ENCODE results near the gene ARHGEF11. TPM values are rescaled to one million over a fixed set of nuclear protein-coding genes. Genes with fewer than 3 reads are reported as not detected.

The ARHGEF11 gene
- total RNA-seq, 1 experiment from 2014 or later, result 22.4 TPM

- no peak for DNase-seq (ENCODE audit: low read depth)
Measured at GRCh38 chr1:156949127-156949526, 96.4 kb downstream of the ARHGEF11 start.

- DNase-seq (ENCODE audit: low read depth), result no peak
Measured at GRCh38 chr1:156948708-156949107, 96.8 kb downstream of the ARHGEF11 start.

- no peak for DNase-seq (ENCODE audit: low read depth)
Measured at GRCh38 chr1:156947818-156948525, 97.6 kb downstream of the ARHGEF11 start.

GRCh38 chr1:156947127-156947526 is 98.4 kb downstream of the ARHGEF11 start:
- DNase-seq (ENCODE audit: low read depth), result no peak

- DNase-seq (ENCODE audit: low read depth), result no peak
Measured at GRCh38 chr1:156945881-156946661, 99.5 kb downstream of the ARHGEF11 start.

- DNase-seq (ENCODE audit: low read depth), result no peak
Measured at GRCh38 chr1:156944848-156945247, 100.7 kb downstream of the ARHGEF11 start.

GRCh38 chr1:156944268-156944667 is 101.3 kb downstream of the ARHGEF11 start:
- no peak for DNase-seq (ENCODE audit: low read depth)

- no peak for DNase-seq (ENCODE audit: low read depth)
Measured at GRCh38 chr1:156943756-156944155, 101.8 kb downstream of the ARHGEF11 start.

GRCh38 chr1:156942576-156942975 is 103.0 kb downstream of the ARHGEF11 start:
- DNase-seq (ENCODE audit: low read depth), result no peak

- no peak for DNase-seq (ENCODE audit: low read depth)
Measured at GRCh38 chr1:156942176-156942575, 103.4 kb downstream of the ARHGEF11 start.

- DNase-seq (ENCODE audit: low read depth), result no peak
Measured at GRCh38 chr1:156941675-156942074, 103.9 kb downstream of the ARHGEF11 start.

- no peak for DNase-seq (ENCODE audit: low read depth)
Measured at GRCh38 chr1:156939786-156940334, 105.7 kb downstream of the ARHGEF11 start.

GRCh38 chr1:156938813-156939212 is 106.7 kb downstream of the ARHGEF11 start:
- DNase-seq (ENCODE audit: low read depth), result no peak

- no peak for DNase-seq (ENCODE audit: low read depth)
Measured at GRCh38 chr1:156937883-156938282, 107.7 kb downstream of the ARHGEF11 start.

GRCh38 chr1:156936721-156937220 is 108.8 kb downstream of the ARHGEF11 start:
- no peak for DNase-seq (ENCODE audit: low read depth)

GRCh38 chr1:156936191-156936590 is 109.4 kb downstream of the ARHGEF11 start:
- no peak for DNase-seq (ENCODE audit: low read depth)

- DNase-seq (ENCODE audit: low read depth), result no peak
Measured at GRCh38 chr1:156935505-156936128, 109.9 kb downstream of the ARHGEF11 start.

GRCh38 chr1:156933136-156933535 is 112.4 kb downstream of the ARHGEF11 start:
- DNase-seq (ENCODE audit: low read depth), result no peak

GRCh38 chr1:156931974-156932710 is 113.4 kb downstream of the ARHGEF11 start:
- DNase-seq (ENCODE audit: low read depth), result no peak

- DNase-seq (ENCODE audit: low read depth), result no peak
Measured at GRCh38 chr1:156931211-156931952, 114.2 kb downstream of the ARHGEF11 start.

GRCh38 chr1:156930483-156930882 is 115.1 kb downstream of the ARHGEF11 start:
- DNase-seq (ENCODE audit: low read depth), result no peak
